ENCODE data around the gene INAFM2. TPM values are rescaled to one million over a fixed set of nuclear protein-coding genes. Genes with fewer than 3 reads are reported as not detected.
A peak's percentile ranks its signal among the peaks of the same experiment; 100 is the strongest.

INAFM2 gene
- total RNA-seq, 2 experiments from 2014 or later, result 3.3 to 4.4 TPM

DNA sequence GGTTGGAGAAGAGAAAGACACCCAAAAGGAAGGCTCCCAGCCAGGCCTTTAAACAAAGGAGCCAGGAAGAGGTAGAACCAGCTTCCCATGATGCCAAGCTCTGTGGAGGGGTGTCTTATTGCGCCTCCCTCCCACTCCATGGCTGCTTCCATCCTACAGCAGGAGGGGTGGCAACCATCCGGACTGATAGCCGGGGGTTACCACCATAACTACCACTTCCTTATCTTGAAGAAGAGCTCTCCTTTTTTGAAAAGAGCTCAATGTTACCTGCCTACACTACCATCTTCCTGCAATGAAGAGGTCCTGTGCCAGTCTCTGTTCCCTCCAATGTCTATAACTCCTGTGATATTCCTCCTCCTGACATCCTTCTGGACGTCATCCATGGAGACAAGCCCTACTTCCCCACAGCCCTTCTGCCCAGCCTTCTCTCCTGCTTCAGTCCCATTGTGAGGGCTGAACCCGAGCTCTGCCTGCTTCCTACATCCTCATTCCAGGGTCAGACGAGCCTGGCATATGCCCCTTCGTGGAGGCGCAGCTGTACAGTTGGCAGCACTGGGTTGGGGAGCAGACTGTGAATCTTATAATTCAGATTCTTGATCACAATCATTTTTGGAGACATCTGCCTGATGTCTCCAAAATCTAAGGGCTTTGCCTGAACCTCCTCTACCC lies 8.8 kb downstream of the INAFM2 start:
- ChIA-PET POLR2A (interaction anchor here (0.5 kb wide), 1 partner anchor 22 kb away, joined by 3 read pairs; no protein-coding TSS in a partner anchor), CTCF (ENCODE audit: unreplicated experiment) (no interaction called here)
- Histone ChIP-seq H3K9me3 (ENCODE audit: low read length) (no peaks in the 10 kb centered on the region), H2AFZ (ENCODE audit: low read length) (no peak overlapping the region), H3K4me2 (ENCODE audit: low read length) (no peak overlapping the region), H3K27ac (ENCODE audit: low read depth, low read length, poor library complexity, severe bottlenecking) (no peak overlapping the region), H3K79me2 (ENCODE audit: insufficient read depth, low read depth, low read length) (no peaks in the 10 kb centered on the region), H3K4me1 (ENCODE audit: insufficient read depth, low read length, poor library complexity, severe bottlenecking) (peaks cover 8% of the 10 kb centered on the region), H3K36me3 (ENCODE audit: insufficient read depth, low read length) (no peaks in the 10 kb centered on the region), H3K4me3 (ENCODE audit: low read depth, low read length, poor library complexity, severe bottlenecking) (no peak overlapping the region), H4K20me1 (ENCODE audit: insufficient read depth, low read length) (no peaks in the 10 kb centered on the region), H3K9me2 (ENCODE audit: insufficient read depth, low read length) (no peaks in the 10 kb centered on the region)
- no peak for TF ChIP-seq EZH2phosphoT487 (IDR thresholded peaks at IDR 0.05; ENCODE audit: borderline replicate concordance, low read depth, low read length)
- TF ChIP-seq, protein P1, sequence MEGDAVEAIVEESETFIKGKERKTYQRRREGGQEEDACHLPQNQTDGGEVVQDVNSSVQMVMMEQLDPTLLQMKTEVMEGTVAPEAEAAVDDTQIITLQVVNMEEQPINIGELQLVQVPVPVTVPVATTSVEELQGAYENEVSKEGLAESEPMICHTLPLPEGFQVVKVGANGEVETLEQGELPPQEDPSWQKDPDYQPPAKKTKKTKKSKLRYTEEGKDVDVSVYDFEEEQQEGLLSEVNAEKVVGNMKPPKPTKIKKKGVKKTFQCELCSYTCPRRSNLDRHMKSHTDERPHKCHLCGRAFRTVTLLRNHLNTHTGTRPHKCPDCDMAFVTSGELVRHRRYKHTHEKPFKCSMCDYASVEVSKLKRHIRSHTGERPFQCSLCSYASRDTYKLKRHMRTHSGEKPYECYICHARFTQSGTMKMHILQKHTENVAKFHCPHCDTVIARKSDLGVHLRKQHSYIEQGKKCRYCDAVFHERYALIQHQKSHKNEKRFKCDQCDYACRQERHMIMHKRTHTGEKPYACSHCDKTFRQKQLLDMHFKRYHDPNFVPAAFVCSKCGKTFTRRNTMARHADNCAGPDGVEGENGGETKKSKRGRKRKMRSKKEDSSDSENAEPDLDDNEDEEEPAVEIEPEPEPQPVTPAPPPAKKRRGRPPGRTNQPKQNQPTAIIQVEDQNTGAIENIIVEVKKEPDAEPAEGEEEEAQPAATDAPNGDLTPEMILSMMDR (conservative IDR thresholded peaks at IDR 0.05; ENCODE audit: low read length), result no peak
- intact Hi-C loops (cut with micrococcal nuclease; ENCODE audit: unreplicated experiment), result no loop called here
- no peak for DNase-seq (ENCODE audit: low spot score)
- BruUV-seq (replicated peaks), result no TSS peak

DNA sequence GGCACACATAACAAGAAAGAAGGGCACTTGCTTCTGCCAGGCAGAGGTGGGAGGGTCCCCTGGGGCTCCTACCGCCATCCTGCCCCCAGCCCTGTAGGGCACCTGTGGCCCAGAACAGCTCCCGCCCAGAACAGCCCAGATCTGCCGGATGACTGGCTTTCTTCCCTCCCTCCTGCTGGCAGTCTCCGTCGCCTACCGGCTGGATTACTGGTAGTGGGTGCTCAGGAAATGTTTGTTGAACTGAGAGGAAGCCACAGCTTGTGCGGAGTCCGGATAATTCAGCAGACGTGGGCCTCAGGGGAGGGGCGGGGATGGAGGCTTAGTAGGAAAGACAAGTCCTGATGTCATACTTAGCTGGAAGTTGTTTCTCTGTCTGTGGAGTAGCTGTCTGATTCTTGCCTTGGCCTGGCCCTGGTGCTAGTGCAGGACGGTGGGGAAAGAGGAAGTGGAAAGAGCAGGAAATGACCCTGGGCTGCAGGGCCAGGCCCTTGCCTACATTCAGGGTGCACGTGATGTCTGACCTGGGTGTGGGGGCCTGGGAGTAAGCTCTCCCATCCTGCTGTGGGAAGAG lies 10.5 kb downstream of the INAFM2 start:
- no peaks in the 10 kb centered on the region for H3K9me3 ChIP-seq (ENCODE audit: low read length)
- BruUV-seq (replicated peaks), result no TSS peak

More for the DNA sequence above, 10.5 kb downstream of the INAFM2 start:
- Histone ChIP-seq H3K36me3 (ENCODE audit: insufficient read depth, low read length) (no peaks in the 10 kb centered on the region), H3K27ac (ENCODE audit: low read depth, low read length, poor library complexity, severe bottlenecking) (no peak overlapping the region), H3K4me2 (ENCODE audit: low read length) (no peak overlapping the region), H3K4me3 (ENCODE audit: low read depth, low read length, poor library complexity, severe bottlenecking) (no peak overlapping the region), H4K20me1 (ENCODE audit: insufficient read depth, low read length) (no peaks in the 10 kb centered on the region), H3K79me2 (ENCODE audit: insufficient read depth, low read depth, low read length) (no peaks in the 10 kb centered on the region), H2AFZ (ENCODE audit: low read length) (no peak overlapping the region), H3K4me1 (ENCODE audit: insufficient read depth, low read length, poor library complexity, severe bottlenecking) (peaks cover 13% of the 10 kb centered on the region), H3K9me2 (ENCODE audit: insufficient read depth, low read length) (no peaks in the 10 kb centered on the region)
- DNase-seq (ENCODE audit: low spot score), result peak; percentile 9
- intact Hi-C loops (cut with micrococcal nuclease; ENCODE audit: unreplicated experiment), result no loop called here
- POLR2A ChIA-PET, result interaction anchor here (1.0 kb wide), 1 partner anchor 21 kb away, joined by 3 read pairs; no protein-coding TSS in a partner anchor
- TF ChIP-seq, protein P1 (conservative IDR thresholded peaks at IDR 0.05; ENCODE audit: low read length), result no peak
- TF ChIP-seq EZH2phosphoT487 (IDR thresholded peaks at IDR 0.05; ENCODE audit: borderline replicate concordance, low read depth, low read length), result no peak
- CTCF ChIA-PET (ENCODE audit: unreplicated experiment), result interaction anchor here (1.1 kb wide), 1 partner anchor 13 kb away, joined by 3 read pairs; no protein-coding TSS in a partner anchor

All from OCI-LY7 (cell line).